WERI-Rb-1 (cell line): ENCODE results near the gene CEP85L.

Experiments
- DNase-seq: peaks from one replicate; pipeline ENCODE4 v3.0.0-alpha.2; 2020
- H3K27ac ChIP-seq: fragments of 250-450 bp; sonication (Bioruptor Pico); 2 replicates; pipeline ENCODE4 v1.5.1; 2020; ENCODE audit warnings: mild to moderate bottlenecking, moderate library complexity
- H3K27me3 ChIP-seq: fragments of 250-450 bp; sonication (Bioruptor Pico); 2 replicates; pipeline ENCODE4 v1.5.1; 2021; ENCODE audit warnings: mild to moderate bottlenecking, low read depth, moderate library complexity; ENCODE audit not compliant: insufficient read depth, severe bottlenecking
- H3K36me3 ChIP-seq: fragments of 250-450 bp; sonication (Bioruptor Pico); 2 replicates; pipeline ENCODE4 v1.5.1; 2020; ENCODE audit warnings: mild to moderate bottlenecking, moderate library complexity
- H3K4me3 ChIP-seq: 2 replicates; pipeline ENCODE4 v1.5.1; 2011; ENCODE audit warnings: low read depth, mild to moderate bottlenecking, control low read depth, low read length
- H3K9me3 ChIP-seq: fragments of 250-450 bp; sonication (Bioruptor Pico); 2 replicates; pipeline ENCODE4 v1.5.1; 2021; ENCODE audit warnings: mild to moderate bottlenecking, moderate library complexity; ENCODE audit not compliant: severe bottlenecking
- CTCF ChIP-seq: IDR thresholded peaks from 2 replicates; pipeline ENCODE4 v1.5.1; 2011; ENCODE audit warnings: low read depth, mild to moderate bottlenecking, control low read depth, inconsistent platforms, low read length

Gene CEP85L

GRCh38 chr6:118467181-118467580, 184.2 kb downstream of the CEP85L start:
- DNase-seq, result no peak
- Histone ChIP-seq H3K9me3 (no peaks in the 10 kb centered on the region), H3K36me3 (peaks cover 2% of the 10 kb centered on the region; the same call in 1 of the 2 replicates), H3K27me3 (no peaks in the 10 kb centered on the region), H3K4me3 (no peak overlapping the region), H3K27ac (no peak overlapping the region)
- no peak for TF ChIP-seq CTCF

GRCh38 chr6:118464620-118465019, 186.8 kb downstream of the CEP85L start:
- peaks cover 2% of the 10 kb centered on the region; the same call in 1 of the 2 replicates for H3K36me3 ChIP-seq
- H3K27me3 ChIP-seq, result no peaks in the 10 kb centered on the region
- no peak overlapping the region for H3K27ac ChIP-seq
- DNase-seq, result no peak
- no peaks in the 10 kb centered on the region for H3K9me3 ChIP-seq
- TF ChIP-seq CTCF, result no peak
- no peak overlapping the region for H3K4me3 ChIP-seq

GRCh38 chr6:118460958-118461470, 190.4 kb downstream of the CEP85L start:
- no peak overlapping the region for H3K4me3 ChIP-seq
- no peak overlapping the region for H3K27ac ChIP-seq
- H3K27me3 ChIP-seq, result no peaks in the 10 kb centered on the region
- peaks cover 2% of the 10 kb centered on the region; the same call in 1 of the 2 replicates for H3K36me3 ChIP-seq
- no peak for DNase-seq
- TF ChIP-seq CTCF, result no peak
- no peaks in the 10 kb centered on the region for H3K9me3 ChIP-seq

- peaks cover 4% of the 10 kb centered on the region for H3K9me3 ChIP-seq
- DNase-seq, result no peak
- H3K27me3 ChIP-seq, result no peaks in the 10 kb centered on the region
- H3K4me3 ChIP-seq, result no peak overlapping the region
- H3K36me3 ChIP-seq, result no peaks in the 10 kb centered on the region
- no peak for TF ChIP-seq CTCF
- H3K27ac ChIP-seq, result no peak overlapping the region
Observed at GRCh38 chr6:118456982-118457381, 194.4 kb downstream of the CEP85L start.

GRCh38 chr6:118451839-118452238, 199.6 kb downstream of the CEP85L start:
- H3K36me3 ChIP-seq, result no peaks in the 10 kb centered on the region
- H3K27ac ChIP-seq, result no peak overlapping the region
- no peak for TF ChIP-seq CTCF

GRCh38 chr6:118444796-118445195, 206.6 kb downstream of the CEP85L start:
- H3K9me3 ChIP-seq, result no peaks in the 10 kb centered on the region
- no peak for DNase-seq
- no peaks in the 10 kb centered on the region for H3K36me3 ChIP-seq
- no peak for TF ChIP-seq CTCF
- H3K27ac ChIP-seq, result no peak overlapping the region
- H3K27me3 ChIP-seq, result no peaks in the 10 kb centered on the region
- H3K4me3 ChIP-seq, result no peak overlapping the region

More at GRCh38 chr6:118451839-118452238, 199.6 kb downstream of the CEP85L start:
- Histone ChIP-seq H3K9me3 (peaks cover 4% of the 10 kb centered on the region), H3K4me3 (no peak overlapping the region), H3K27me3 (no peaks in the 10 kb centered on the region)
- DNase-seq, result no peak
